HEK293 (cell line): ENCODE measurements around the gene MYLK.

Source experiments
- CTCF ChIA-PET: fragments of 350-600 bp; formaldehyde crosslinking; extraction: SDS; loops from one replicate; lab custom pipeline; 2021; ENCODE audit warnings: antibody characterized with exemption; lab: Yijun Ruan, JAX
- POLR2A ChIA-PET: fragments of 300-600 bp; formaldehyde crosslinking; extraction: SDS; loops from one replicate; lab custom pipeline; 2020; ENCODE audit warnings: antibody characterized with exemption, inconsistent platforms; lab: Yijun Ruan, JAX
- H3K27ac ChIP-seq: fragments of 200-500 bp; sonication (Bioruptor generic); 2 replicates; pipeline ENCODE4 v1.5.1; 2014; ENCODE audit warnings: low read depth, low read length, control low read depth, inconsistent platforms; ENCODE audit errors: extremely low read depth
- H3K36me3 ChIP-seq, 2 experiments: fragments of 200-500 bp in 1 of 2; sonication (Bioruptor generic) in 1 of 2; 1 replicate in 1 of 2; 2 replicates in 1 of 2; pipeline ENCODE4 v1.5.1; 2014 to 2017; ENCODE audit warnings: inconsistent platforms in 2 of 2, low read length in 2 of 2; ENCODE audit not compliant: control insufficient read depth in 2 of 2, insufficient read depth in 1 of 2
- H3K4me1 ChIP-seq: fragments of 200-500 bp; sonication (Bioruptor generic); 2 replicates; pipeline ENCODE4 v1.5.1; 2014; ENCODE audit warnings: mild to moderate bottlenecking, low read length, inconsistent platforms; ENCODE audit not compliant: control insufficient read depth, insufficient read depth
- H3K4me3 ChIP-seq: 2 replicates; pipeline ENCODE4 v1.5.1; 2011; ENCODE audit warnings: low read depth, mild to moderate bottlenecking, control low read depth, low read length, moderate library complexity
- H3K9me3 ChIP-seq: fragments of 200-500 bp; sonication (Bioruptor generic); 2 replicates; pipeline ENCODE4 v1.5.1; 2014; ENCODE audit warnings: low read depth, low read length, inconsistent platforms; ENCODE audit not compliant: control insufficient read depth, insufficient read depth
- GLI2 ChIP-seq: fragments of 450-650 bp; formaldehyde crosslinking; IDR thresholded peaks from 2 replicates; pipeline ENCODE4; 2017; ENCODE audit warnings: missing biosample characterization, missing genetic modification characterization, low read depth, borderline replicate concordance
- GLIS2 ChIP-seq: fragments of 450-650 bp; formaldehyde crosslinking; IDR thresholded peaks from 2 replicates; pipeline ENCODE4 v1.5.1; 2016; ENCODE audit warnings: missing biosample characterization, missing genetic modification characterization
- MYNN ChIP-seq: fragments of 450-650 bp; formaldehyde crosslinking; IDR thresholded peaks from 2 replicates; pipeline ENCODE4 v1.5.1; 2016; ENCODE audit warnings: missing biosample characterization, missing genetic modification characterization, borderline replicate concordance
- PBX3 ChIP-seq: sonication (generic); formaldehyde crosslinking; IDR thresholded peaks from 2 replicates; pipeline ENCODE4 v1.8.1; 2022; ENCODE audit warnings: mild to moderate bottlenecking, moderate library complexity, missing genetic modification reagents
- PRDM10 ChIP-seq: fragments of 450-650 bp; formaldehyde crosslinking; IDR thresholded peaks from 2 replicates; pipeline ENCODE4 v1.5.1; 2016; ENCODE audit warnings: missing biosample characterization, missing genetic modification characterization
- SETDB1 ChIP-seq: IDR thresholded peaks from one replicate; pipeline ENCODE4 v1.6.1; 2017; ENCODE audit warnings: mild to moderate bottlenecking, low read length, moderate library complexity, mixed read lengths; ENCODE audit not compliant: insufficient read length
- SP2 ChIP-seq: fragments of 450-650 bp; formaldehyde crosslinking; IDR thresholded peaks from 2 replicates; pipeline ENCODE4 v1.5.1; 2016; ENCODE audit warnings: missing biosample characterization, missing genetic modification characterization
- TCF7L2 ChIP-seq: IDR thresholded peaks from 2 replicates; pipeline ENCODE4 v1.6.1; 2011; ENCODE audit warnings: low read depth, mild to moderate bottlenecking, inconsistent platforms, low read length, moderate library complexity, borderline replicate concordance
- ZBTB1 ChIP-seq: fragments of 450-650 bp; formaldehyde crosslinking; IDR thresholded peaks from 2 replicates; pipeline ENCODE4 v1.5.1; 2016; ENCODE audit warnings: missing biosample characterization, missing genetic modification characterization
- ZBTB21 ChIP-seq: fragments of 450-650 bp; formaldehyde crosslinking; IDR thresholded peaks from 2 replicates; pipeline ENCODE4 v1.5.1; 2017; ENCODE audit warnings: missing biosample characterization, missing genetic modification characterization
- ZFP3 ChIP-seq: fragments of 450-650 bp; formaldehyde crosslinking; IDR thresholded peaks from 2 replicates; pipeline ENCODE4 v1.5.1; 2016; ENCODE audit warnings: low read depth, missing biosample characterization, missing genetic modification characterization
- ZFP37 ChIP-seq: fragments of 450-650 bp; formaldehyde crosslinking; IDR thresholded peaks from 2 replicates; pipeline ENCODE4 v1.5.1; 2016; ENCODE audit warnings: missing biosample characterization, missing genetic modification characterization
- ZNF140 ChIP-seq: fragments of 450-650 bp; formaldehyde crosslinking; IDR thresholded peaks from 2 replicates; pipeline ENCODE4 v1.5.1; 2016; ENCODE audit warnings: missing biosample characterization, missing genetic modification characterization
- ZNF202 ChIP-seq: fragments of 450-650 bp; formaldehyde crosslinking; IDR thresholded peaks from 2 replicates; pipeline ENCODE4 v1.5.1; 2016; ENCODE audit warnings: missing biosample characterization, missing genetic modification characterization, borderline replicate concordance
- ZNF211 ChIP-seq: fragments of 450-650 bp; formaldehyde crosslinking; IDR thresholded peaks from 2 replicates; pipeline ENCODE4 v1.5.1; 2016; ENCODE audit warnings: low read depth, missing biosample characterization, missing genetic modification characterization
- ZNF324 ChIP-seq: fragments of 450-650 bp; formaldehyde crosslinking; IDR thresholded peaks from 2 replicates; pipeline ENCODE4 v1.5.1; 2016; ENCODE audit warnings: missing biosample characterization, missing genetic modification characterization
- ZNF404 ChIP-seq: fragments of 450-650 bp; formaldehyde crosslinking; IDR thresholded peaks from 2 replicates; pipeline ENCODE4 v1.5.1; 2017; ENCODE audit warnings: missing biosample characterization, missing genetic modification characterization
- ZNF426 ChIP-seq: fragments of 450-650 bp; formaldehyde crosslinking; IDR thresholded peaks from 2 replicates; pipeline ENCODE4 v1.5.1; 2017; ENCODE audit warnings: missing biosample characterization, missing genetic modification characterization, mild to moderate bottlenecking, inconsistent platforms, moderate library complexity
- ZNF473 ChIP-seq: fragments of 450-650 bp; formaldehyde crosslinking; IDR thresholded peaks from 2 replicates; pipeline ENCODE4 v1.5.1; 2017; ENCODE audit warnings: missing biosample characterization, missing genetic modification characterization
- ZNF48 ChIP-seq: fragments of 450-650 bp; formaldehyde crosslinking; IDR thresholded peaks from 2 replicates; pipeline ENCODE4 v1.5.1; 2016; ENCODE audit warnings: missing biosample characterization, missing genetic modification characterization
- ZNF624 ChIP-seq: fragments of 450-650 bp; formaldehyde crosslinking; IDR thresholded peaks from 2 replicates; pipeline ENCODE4 v1.5.1; 2017; ENCODE audit warnings: missing biosample characterization, missing genetic modification characterization
- ZNF658 ChIP-seq: fragments of 450-650 bp; formaldehyde crosslinking; IDR thresholded peaks from 2 replicates; pipeline ENCODE4; 2016; ENCODE audit warnings: missing biosample characterization, missing genetic modification characterization
- ZNF670 ChIP-seq: fragments of 450-650 bp; formaldehyde crosslinking; IDR thresholded peaks from 2 replicates; pipeline ENCODE4 v1.5.1; 2016; ENCODE audit warnings: missing biosample characterization, missing genetic modification characterization, low read depth
- ZNF707 ChIP-seq: fragments of 450-650 bp; formaldehyde crosslinking; IDR thresholded peaks from 2 replicates; pipeline ENCODE4 v1.5.1; 2016; ENCODE audit warnings: missing biosample characterization, missing genetic modification characterization
- ZNF777 ChIP-seq: fragments of 450-650 bp; formaldehyde crosslinking; IDR thresholded peaks from 2 replicates; pipeline ENCODE4 v1.5.1; 2017; ENCODE audit warnings: missing biosample characterization, missing genetic modification characterization, borderline replicate concordance
- ZSCAN18 ChIP-seq: fragments of 450-650 bp; formaldehyde crosslinking; IDR thresholded peaks from 2 replicates; pipeline ENCODE4 v1.5.1; 2016; ENCODE audit warnings: missing biosample characterization, missing genetic modification characterization
- TF ChIP-seq, protein P1 (sequence below): fragments of 450-650 bp; formaldehyde crosslinking; IDR thresholded peaks from 2 replicates; pipeline ENCODE4; 2016; ENCODE audit warnings: missing biosample characterization, missing genetic modification characterization

The MYLK gene

DNA sequence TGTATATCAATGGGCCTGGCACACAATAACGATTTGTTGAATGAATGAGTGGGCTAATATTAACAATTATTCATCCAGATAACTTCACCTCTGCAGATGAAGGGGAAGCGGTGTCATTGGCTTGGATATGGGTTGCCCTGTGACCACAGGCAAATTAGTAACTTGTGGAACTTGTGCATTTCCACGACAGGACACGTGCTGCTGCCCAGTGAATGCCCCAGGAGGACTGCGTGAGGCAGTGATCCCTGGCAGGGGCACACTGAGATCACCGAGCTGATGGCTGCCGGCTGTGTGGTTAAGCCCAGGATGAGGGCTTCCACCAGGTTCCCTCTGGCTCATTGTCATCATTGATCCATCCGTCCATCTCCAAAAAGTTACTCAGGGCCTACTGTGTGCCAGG is 215.2 kb downstream of the MYLK start:
- H3K36me3 ChIP-seq, result peaks cover 0 to 20% of the 10 kb centered on the region in 2 experiments; a peak in 1 of 3 replicates
- TF ChIP-seq ZNF473 (tag by site-specific recombination) (no peak), SETDB1 (no peak), GLI2 (tag by site-specific recombination) (no peak), ZNF404 (no peak), ZNF140 (no peak), PBX3 (CRISPR knock-in tag) (no peak), ZBTB21 (tag by site-specific recombination) (no peak), ZFP3 (tag by site-specific recombination) (no peak), ZNF202 (tag by site-specific recombination) (no peak), ZBTB1 (tag by site-specific recombination) (no peak), ZNF670 (no peak)
- ChIA-PET POLR2A (no interaction called here), CTCF (interaction anchor here (2.8 kb wide), 1 partner anchor 17 kb away, joined by 6 read pairs; no protein-coding TSS in a partner anchor)
- H3K4me3 ChIP-seq, result no peak overlapping the region
- H3K27ac ChIP-seq, result no peak overlapping the region
- no peaks in the 10 kb centered on the region for H3K9me3 ChIP-seq
- no peaks in the 10 kb centered on the region for H3K4me1 ChIP-seq

- Histone ChIP-seq H3K4me1 (no peaks in the 10 kb centered on the region), H3K9me3 (no peaks in the 10 kb centered on the region), H3K36me3 (peaks cover 0 to 20% of the 10 kb centered on the region in 2 experiments; a peak in 1 of 3 replicates), H3K27ac (no peak overlapping the region), H3K4me3 (no peak overlapping the region)
- TF ChIP-seq, protein P1, sequence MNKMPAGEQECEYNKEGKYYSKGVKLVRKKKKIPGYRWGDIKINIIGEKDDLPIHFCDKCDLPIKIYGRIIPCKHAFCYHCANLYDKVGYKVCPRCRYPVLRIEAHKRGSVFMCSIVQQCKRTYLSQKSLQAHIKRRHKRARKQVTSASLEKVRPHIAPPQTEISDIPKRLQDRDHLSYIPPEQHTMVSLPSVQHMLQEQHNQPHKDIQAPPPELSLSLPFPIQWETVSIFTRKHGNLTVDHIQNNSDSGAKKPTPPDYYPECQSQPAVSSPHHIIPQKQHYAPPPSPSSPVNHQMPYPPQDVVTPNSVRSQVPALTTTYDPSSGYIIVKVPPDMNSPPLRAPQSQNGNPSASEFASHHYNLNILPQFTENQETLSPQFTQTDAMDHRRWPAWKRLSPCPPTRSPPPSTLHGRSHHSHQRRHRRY, result no peak
- TF ChIP-seq MYNN (tag by site-specific recombination) (no peak), ZSCAN18 (tag by site-specific recombination) (no peak), ZNF426 (tag by site-specific recombination) (no peak), ZNF777 (no peak), GLIS2 (tag by site-specific recombination) (no peak), GLI2 (tag by site-specific recombination) (no peak), ZNF658 (tag by site-specific recombination) (no peak), TCF7L2 (no peak), ZNF48 (tag by site-specific recombination) (no peak)
- CTCF ChIA-PET, result interaction anchor here (2.8 kb wide), 1 partner anchor 16 kb away, joined by 6 read pairs; no protein-coding TSS in a partner anchor
- POLR2A ChIA-PET, result no interaction called here
Measured at GRCh38 chr3:123667784-123668183, 216.3 kb downstream of the MYLK start.

DNA sequence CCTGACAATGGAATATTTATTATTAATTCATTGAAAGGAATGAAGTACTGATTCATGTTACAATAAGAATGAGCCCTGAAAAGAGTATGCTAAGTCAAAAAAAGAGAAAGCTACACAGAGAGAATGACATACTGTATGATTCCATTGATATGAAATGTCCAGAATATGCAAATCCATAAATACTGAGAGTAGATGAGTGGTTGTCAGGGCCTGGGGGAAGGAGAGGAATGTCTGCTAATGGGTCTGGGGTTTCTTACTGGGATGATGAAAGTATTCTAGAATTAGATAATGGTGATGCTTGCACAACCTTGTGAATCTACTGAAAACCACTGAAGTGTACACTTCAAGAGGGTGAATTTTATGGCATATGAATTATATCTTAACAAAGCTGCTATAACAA is 219.4 kb downstream of the MYLK start:
- POLR2A ChIA-PET, result no interaction called here
- H3K4me1 ChIP-seq, result no peaks in the 10 kb centered on the region; the same call in 1 of the 2 replicates
- no peak overlapping the region for H3K27ac ChIP-seq
- H3K36me3 ChIP-seq, result peaks cover 0 to 20% of the 10 kb centered on the region in 2 experiments; a peak in 1 of 3 replicates
- H3K9me3 ChIP-seq, result no peaks in the 10 kb centered on the region
- CTCF ChIA-PET, result interaction anchor here (1.1 to 6.2 kb wide), 2 partner anchors 12 to 37 kb away, joined by 3 to 36 read pairs; no protein-coding TSS in a partner anchor
- H3K4me3 ChIP-seq, result no peak overlapping the region
- no peak for TF ChIP-seq ZNF211 (tag by site-specific recombination)
- no peak for TF ChIP-seq ZFP37
- TF ChIP-seq ZNF707 (tag by site-specific recombination), result no peak
- no peak for TF ChIP-seq SP2 (tag by site-specific recombination)
- TF ChIP-seq ZNF624 (tag by site-specific recombination), result no peak
- TF ChIP-seq ZNF324, result no peak
- TF ChIP-seq PRDM10, result no peak
